H9 (cell line): ENCODE data around the gene HSPB1. TPM values are rescaled to one million over a fixed set of nuclear protein-coding genes. Genes with fewer than 3 reads are reported as not detected.

ENCODE experiments used
- DNase-seq: peaks from one replicate; pipeline ENCODE4 v3.0.0-alpha.2; 2017
- H2AFZ ChIP-seq: one replicate; pipeline ENCODE4 v1.6.1; 2013; ENCODE audit warnings: mild to moderate bottlenecking, low read length, control low read depth, moderate library complexity
- H2AK5ac ChIP-seq: 2 replicates; pipeline ENCODE4 v1.6.1; 2013; ENCODE audit warnings: low read length, control low read depth, mixed read lengths; ENCODE audit not compliant: insufficient read length
- H2BK120ac ChIP-seq: one replicate; pipeline ENCODE4 v1.6.1; 2013; ENCODE audit warnings: low read depth, mild to moderate bottlenecking, low read length, control low read depth, inconsistent platforms; ENCODE audit not compliant: poor library complexity, severe bottlenecking
- H2BK12ac ChIP-seq: 2 replicates; pipeline ENCODE4 v1.6.1; 2013; ENCODE audit warnings: low read length, control low read depth, mixed read lengths, low read depth; ENCODE audit not compliant: insufficient read length
- H2BK15ac ChIP-seq: 2 replicates; pipeline ENCODE4 v1.6.1; 2013; ENCODE audit warnings: low read depth, low read length, control low read depth
- H2BK20ac ChIP-seq: one replicate; pipeline ENCODE4 v1.6.1; 2013; ENCODE audit warnings: low read depth, mild to moderate bottlenecking, low read length, control low read depth, inconsistent platforms; ENCODE audit not compliant: poor library complexity, severe bottlenecking
- H2BK5ac ChIP-seq: 2 replicates; pipeline ENCODE4 v1.6.1; 2013; ENCODE audit warnings: low read length, control low read depth, mixed read lengths; ENCODE audit not compliant: insufficient read length
- H3K14ac ChIP-seq: 2 replicates; pipeline ENCODE4 v1.6.1; 2013; ENCODE audit warnings: low read length, control low read depth; ENCODE audit not compliant: insufficient read depth
- H3K18ac ChIP-seq: 2 replicates; pipeline ENCODE4 v1.6.1; 2013; ENCODE audit warnings: low read depth, mild to moderate bottlenecking, mixed read lengths, low read length, control low read depth; ENCODE audit not compliant: insufficient read length
- H3K23ac ChIP-seq: 2 replicates; pipeline ENCODE4 v1.6.1; 2013; ENCODE audit warnings: low read length, control low read depth, mixed read lengths, low read depth; ENCODE audit not compliant: insufficient read length
- H3K23me2 ChIP-seq: 2 replicates; pipeline ENCODE4 v1.6.1; 2013; ENCODE audit warnings: low read depth, mild to moderate bottlenecking, mixed read lengths, low read length, control low read depth; ENCODE audit not compliant: insufficient read length, poor library complexity, severe bottlenecking
- H3K27ac ChIP-seq: 2 replicates; pipeline ENCODE4 v1.5.1; 2013; ENCODE audit warnings: low read length, control low read depth, mixed read lengths, low read depth; ENCODE audit not compliant: insufficient read length
- H3K27me3 ChIP-seq: 2 replicates; pipeline ENCODE4 v1.6.1; 2013; ENCODE audit warnings: low read length, control low read depth, inconsistent platforms; ENCODE audit not compliant: insufficient read depth
- H3K4ac ChIP-seq: 2 replicates; pipeline ENCODE4 v1.6.1; 2013; ENCODE audit warnings: low read depth, mild to moderate bottlenecking, control low read depth, inconsistent platforms, low read length, moderate library complexity
- H3K4me1 ChIP-seq: 2 replicates; pipeline ENCODE4 v1.6.1; 2013; ENCODE audit warnings: low read length, control low read depth, inconsistent platforms; ENCODE audit not compliant: insufficient read depth
- H3K4me2 ChIP-seq: 2 replicates; pipeline ENCODE4 v1.6.1; 2013; ENCODE audit warnings: low read length, control low read depth, mixed read lengths; ENCODE audit not compliant: insufficient read length, insufficient read depth
- H3K56ac ChIP-seq: 2 replicates; pipeline ENCODE4 v1.6.1; 2013; ENCODE audit warnings: low read depth, mild to moderate bottlenecking, mixed read lengths, low read length, control low read depth; ENCODE audit not compliant: insufficient read length
- H3K79me1 ChIP-seq: 2 replicates; pipeline ENCODE4 v1.6.1; 2013; ENCODE audit warnings: low read depth, mild to moderate bottlenecking, moderate library complexity, low read length, control low read depth, inconsistent platforms; ENCODE audit not compliant: insufficient read depth, poor library complexity, severe bottlenecking
- H3K79me2 ChIP-seq: 2 replicates; pipeline ENCODE4 v1.6.1; 2013; ENCODE audit warnings: low read length, control low read depth, inconsistent platforms; ENCODE audit not compliant: insufficient read depth
- H3K9ac ChIP-seq: 2 replicates; pipeline ENCODE4 v1.6.1; 2013; ENCODE audit warnings: low read length, control low read depth, mixed read lengths; ENCODE audit not compliant: insufficient read length; ENCODE audit errors: extremely low read depth
- H3K9me3 ChIP-seq: one replicate; pipeline ENCODE4 v1.6.1; 2013; ENCODE audit warnings: low read depth, low read length, inconsistent platforms; ENCODE audit not compliant: control insufficient read depth
- H3T11ph ChIP-seq: one replicate; pipeline ENCODE4 v1.6.1; 2013; ENCODE audit warnings: mild to moderate bottlenecking, low read length, control low read depth, inconsistent platforms
- H4K20me1 ChIP-seq: one replicate; pipeline ENCODE4 v1.6.1; 2013; ENCODE audit not compliant: control insufficient read depth, insufficient read length, insufficient read depth
- H4K5ac ChIP-seq: 2 replicates; pipeline ENCODE4 v1.6.1; 2013; ENCODE audit warnings: low read depth, mild to moderate bottlenecking, mixed read lengths, low read length, control low read depth; ENCODE audit not compliant: insufficient read length
- H4K8ac ChIP-seq: replicated peaks from 2 replicates; pipeline ENCODE4 v1.6.1; 2013; ENCODE audit warnings: low read length, control low read depth, mixed read lengths, low read depth; ENCODE audit not compliant: insufficient read length
- H4K91ac ChIP-seq: 2 replicates; pipeline ENCODE4 v1.6.1; 2013; ENCODE audit warnings: low read depth, mild to moderate bottlenecking, moderate library complexity, mixed read lengths, low read length, control low read depth; ENCODE audit not compliant: insufficient read length
- H3K27ac Mint-ChIP-seq, 3 experiments: 2 replicates in 2 of 3; 3 replicates in 1 of 3; pipeline ENCODE4 v1.8.0; 2020 to 2021; ENCODE audit warnings: mixed read lengths in 3 of 3, mild to moderate bottlenecking in 1 of 3, moderate library complexity in 1 of 3
- H3K27me3 Mint-ChIP-seq: 2 replicates; pipeline ENCODE4 v1.8.0; 2021; ENCODE audit warnings: low read depth, mild to moderate bottlenecking, moderate library complexity, mixed read lengths
- H3K36me3 Mint-ChIP-seq, 3 experiments: 2 replicates in 2 of 3; 3 replicates in 1 of 3; pipeline ENCODE4 v1.8.0; 2020 to 2021; ENCODE audit warnings: low read depth in 3 of 3, mixed read lengths in 3 of 3; ENCODE audit not compliant: insufficient read depth in 1 of 3
- H3K4me1 Mint-ChIP-seq, 2 experiments: 2 replicates each; pipeline ENCODE4 v1.8.0; 2020; ENCODE audit warnings: mixed read lengths in 2 of 2
- H3K4me3 Mint-ChIP-seq, 2 experiments: 2 replicates in 1 of 2; 3 replicates in 1 of 2; pipeline ENCODE4 v1.8.0; 2020 to 2021; ENCODE audit warnings: mild to moderate bottlenecking in 2 of 2, mixed read lengths in 2 of 2, moderate library complexity in 1 of 2
- H3K9me3 Mint-ChIP-seq, 2 experiments: 2 replicates in 1 of 2; 3 replicates in 1 of 2; pipeline ENCODE4 v1.8.0; 2020; ENCODE audit warnings: mild to moderate bottlenecking in 2 of 2, mixed read lengths in 2 of 2, moderate library complexity in 1 of 2
- WGBS: extraction: QIAGEN DNeasy Blood & Tissue Kit; methylation state at CpG from one replicate; pipeline ENCODE4 v1.1.7; 2013; ENCODE audit warnings: missing lambda C conversion rate, low lambda C conversion rate, mixed read lengths; ENCODE audit not compliant: insufficient read length; ENCODE audit errors: extremely low coverage; 5-methylcytosine and 5-hydroxymethylcytosine counted together
- total RNA-seq: library from RNA; stranded (reverse); gene quantifications from 2 replicates; pipeline ENCODE4 v1.2.1, GENCODE V29; 2021
- TF ChIP-seq, protein P1 (sequence below): fragments of 200-600 bp; sonication (generic); conservative IDR thresholded peaks from 3 replicates; pipeline ENCODE4 v1.8.0; 2021; ENCODE audit warnings: antibody characterized with exemption, mild to moderate bottlenecking

The HSPB1 gene
- total RNA-seq, 1 experiment from 2014 or later = 186 TPM

DNA sequence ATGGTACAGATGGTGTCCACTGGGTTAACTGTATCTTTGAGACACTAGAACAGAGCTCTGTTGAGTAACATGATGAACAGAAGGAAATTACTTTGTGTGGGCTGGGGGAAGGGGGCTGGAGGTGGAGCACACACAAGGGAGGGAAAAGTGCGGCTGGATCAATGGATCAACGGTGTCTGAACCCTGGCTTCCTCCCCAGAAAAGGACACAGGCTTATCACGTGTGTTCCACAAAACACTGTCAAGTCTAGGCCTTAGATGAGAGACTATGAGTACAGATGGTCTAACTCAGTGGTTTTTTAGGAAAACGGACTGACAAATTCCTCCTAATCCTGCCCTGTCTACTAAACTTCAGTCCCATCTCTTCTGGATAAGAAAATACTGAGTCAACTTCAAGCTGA, 27.8 kb downstream of the HSPB1 start:
- no peaks in the 10 kb centered on the region for H3K9me3 ChIP-seq
- H3T11ph ChIP-seq = no peak overlapping the region
- no peak overlapping the region for H3K4me2 ChIP-seq
- Mint-ChIP-seq H3K4me3 (no peak overlapping the region), H3K9me3 (no peaks in the 10 kb centered on the region), H3K27me3 (no peaks in the 10 kb centered on the region), H3K36me3 (peaks cover 37 to 69% (median 60%) of the 10 kb centered on the region in 3 experiments; a peak in 6 of 7 replicates), H3K27ac (peak overlapping the region in 2 of 3 experiments; percentile 26 to 46; a peak in 3 of 7 replicates), H3K4me1 (peaks cover 3 to 11% of the 10 kb centered on the region in 2 experiments; a peak in 2 of 4 replicates)
- no peaks in the 10 kb centered on the region for H3K27me3 ChIP-seq
- H2AK5ac ChIP-seq = no peak overlapping the region
- H3K79me2 ChIP-seq = peaks cover 41% of the 10 kb centered on the region; the same call in 1 of the 2 replicates
- no peak overlapping the region for H3K4ac ChIP-seq
- H3K18ac ChIP-seq = no peak overlapping the region
- no peak overlapping the region for H2BK5ac ChIP-seq
- DNase-seq = no peak
- no peak overlapping the region for H3K23ac ChIP-seq
- H2AFZ ChIP-seq = no peak overlapping the region
- peaks cover 7% of the 10 kb centered on the region for H3K79me1 ChIP-seq
- no peaks in the 10 kb centered on the region for H4K20me1 ChIP-seq
- WGBS = no CpG with 5 or more reads among the region's 4 CpGs
- no peak overlapping the region for H2BK15ac ChIP-seq
- H2BK120ac ChIP-seq = no peak overlapping the region
- no peaks in the 10 kb centered on the region for H3K23me2 ChIP-seq
- H3K56ac ChIP-seq = no peak overlapping the region
- no peak overlapping the region for H4K8ac ChIP-seq
- no peak overlapping the region for H3K9ac ChIP-seq
- no peak overlapping the region for H3K14ac ChIP-seq
- no peak overlapping the region for H4K91ac ChIP-seq
- no peak overlapping the region for H2BK20ac ChIP-seq
- no peaks in the 10 kb centered on the region; the same call in 1 of the 2 replicates for H3K4me1 ChIP-seq
- H2BK12ac ChIP-seq = no peak overlapping the region
- TF ChIP-seq, protein P1, sequence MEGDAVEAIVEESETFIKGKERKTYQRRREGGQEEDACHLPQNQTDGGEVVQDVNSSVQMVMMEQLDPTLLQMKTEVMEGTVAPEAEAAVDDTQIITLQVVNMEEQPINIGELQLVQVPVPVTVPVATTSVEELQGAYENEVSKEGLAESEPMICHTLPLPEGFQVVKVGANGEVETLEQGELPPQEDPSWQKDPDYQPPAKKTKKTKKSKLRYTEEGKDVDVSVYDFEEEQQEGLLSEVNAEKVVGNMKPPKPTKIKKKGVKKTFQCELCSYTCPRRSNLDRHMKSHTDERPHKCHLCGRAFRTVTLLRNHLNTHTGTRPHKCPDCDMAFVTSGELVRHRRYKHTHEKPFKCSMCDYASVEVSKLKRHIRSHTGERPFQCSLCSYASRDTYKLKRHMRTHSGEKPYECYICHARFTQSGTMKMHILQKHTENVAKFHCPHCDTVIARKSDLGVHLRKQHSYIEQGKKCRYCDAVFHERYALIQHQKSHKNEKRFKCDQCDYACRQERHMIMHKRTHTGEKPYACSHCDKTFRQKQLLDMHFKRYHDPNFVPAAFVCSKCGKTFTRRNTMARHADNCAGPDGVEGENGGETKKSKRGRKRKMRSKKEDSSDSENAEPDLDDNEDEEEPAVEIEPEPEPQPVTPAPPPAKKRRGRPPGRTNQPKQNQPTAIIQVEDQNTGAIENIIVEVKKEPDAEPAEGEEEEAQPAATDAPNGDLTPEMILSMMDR = no peak
- no peak overlapping the region for H3K27ac ChIP-seq
- no peak overlapping the region for H4K5ac ChIP-seq
